Measurements from ENCODE around the gene GDF11. TPM values are rescaled to one million over a fixed set of nuclear protein-coding genes. Genes with fewer than 3 reads are reported as not detected.

The GDF11 gene
- total RNA-seq, 2 experiments from 2014 or later = 10.9 to 14.1 TPM

Other genes with a start within 250 kb of the GDF11 start
- gene OR6C4, start 193.5 kb upstream of the GDF11 start, total RNA-seq = not detected
- gene OR2AP1, start 170.7 kb upstream of the GDF11 start, total RNA-seq = not detected
- not detected for gene OR10P1, start 106.2 kb upstream of the GDF11 start, total RNA-seq
- gene ITGA7, start 35.2 kb upstream of the GDF11 start, total RNA-seq = 1 to 10 TPM; 3.7 to 4.4 TPM
- gene BLOC1S1, start 27.1 kb upstream of the GDF11 start, total RNA-seq = 100 to 1,000 TPM; 151 to 152 TPM
- 10 to 100 TPM; 11.1 to 14.4 TPM for gene RDH5, start 22.7 kb upstream of the GDF11 start, total RNA-seq
- 100 to 1,000 TPM; 222 to 288 TPM for gene CD63, start 14.1 kb upstream of the GDF11 start, total RNA-seq
- 10 to 100 TPM; 96.8 to 98.6 TPM for gene SARNP, start 74.6 kb downstream of the GDF11 start, total RNA-seq
- gene ORMDL2, start 74.9 kb downstream of the GDF11 start, total RNA-seq = 10 to 100 TPM; 45.8 to 57.2 TPM
- gene DNAJC14, start 86.5 kb downstream of the GDF11 start, total RNA-seq = 10 to 100 TPM; 33.5 to 38.4 TPM
- gene MMP19, start 99.8 kb downstream of the GDF11 start, total RNA-seq = not detected
- gene PYM1, start 184.8 kb downstream of the GDF11 start, total RNA-seq = 10 to 100 TPM; 46.7 to 56.4 TPM
- 100 to 1,000 TPM; 301 to 312 TPM for gene DGKA, start 188.0 kb downstream of the GDF11 start, total RNA-seq
- under 1 TPM; 0.23 to 0.37 TPM for gene PMEL, start 222.9 kb downstream of the GDF11 start, total RNA-seq
- 100 to 1,000 TPM; 146 to 158 TPM for gene CDK2, start 223.7 kb downstream of the GDF11 start, total RNA-seq
- 10 to 100 TPM; 46.4 to 55.6 TPM for gene RAB5B, start 231.0 kb downstream of the GDF11 start, total RNA-seq